GM12875 (cell line): Measurements from ENCODE around the gene SOX21.

Experiments
- H3K4me3 ChIP-seq: one replicate; pipeline ENCODE4 v1.5.1; 2011; ENCODE audit warnings: low read depth, low read length, control low read depth
- TF ChIP-seq, protein P1 (sequence below): IDR thresholded peaks from 2 replicates; pipeline ENCODE4 v1.5.1; 2011; ENCODE audit warnings: low read depth, mild to moderate bottlenecking, control low read depth, inconsistent platforms, low read length, moderate library complexity, borderline replicate concordance; ENCODE audit not compliant: insufficient read depth

SOX21 gene

DNA sequence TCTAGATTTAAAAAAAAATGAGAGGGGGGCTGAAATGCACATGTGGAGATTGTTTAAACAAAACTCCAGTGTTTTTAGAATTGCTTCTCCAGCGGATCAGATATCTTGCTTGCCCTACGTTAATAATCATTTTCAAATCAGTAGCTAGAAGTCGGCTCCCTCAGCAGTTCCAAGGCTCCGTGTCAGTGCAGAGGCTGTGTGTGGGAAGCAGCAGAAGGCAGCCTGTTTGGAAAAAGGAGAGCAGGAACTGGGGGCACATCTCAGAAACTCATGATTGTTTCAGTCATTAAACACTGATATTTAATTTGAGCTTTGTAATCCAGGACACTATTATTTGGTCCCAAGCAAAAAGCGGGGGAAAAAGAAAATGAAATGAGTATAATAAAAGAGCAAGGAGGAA is 50.9 kb downstream of the SOX21 start:
- TF ChIP-seq, protein P1, sequence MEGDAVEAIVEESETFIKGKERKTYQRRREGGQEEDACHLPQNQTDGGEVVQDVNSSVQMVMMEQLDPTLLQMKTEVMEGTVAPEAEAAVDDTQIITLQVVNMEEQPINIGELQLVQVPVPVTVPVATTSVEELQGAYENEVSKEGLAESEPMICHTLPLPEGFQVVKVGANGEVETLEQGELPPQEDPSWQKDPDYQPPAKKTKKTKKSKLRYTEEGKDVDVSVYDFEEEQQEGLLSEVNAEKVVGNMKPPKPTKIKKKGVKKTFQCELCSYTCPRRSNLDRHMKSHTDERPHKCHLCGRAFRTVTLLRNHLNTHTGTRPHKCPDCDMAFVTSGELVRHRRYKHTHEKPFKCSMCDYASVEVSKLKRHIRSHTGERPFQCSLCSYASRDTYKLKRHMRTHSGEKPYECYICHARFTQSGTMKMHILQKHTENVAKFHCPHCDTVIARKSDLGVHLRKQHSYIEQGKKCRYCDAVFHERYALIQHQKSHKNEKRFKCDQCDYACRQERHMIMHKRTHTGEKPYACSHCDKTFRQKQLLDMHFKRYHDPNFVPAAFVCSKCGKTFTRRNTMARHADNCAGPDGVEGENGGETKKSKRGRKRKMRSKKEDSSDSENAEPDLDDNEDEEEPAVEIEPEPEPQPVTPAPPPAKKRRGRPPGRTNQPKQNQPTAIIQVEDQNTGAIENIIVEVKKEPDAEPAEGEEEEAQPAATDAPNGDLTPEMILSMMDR: no peak
- H3K4me3 ChIP-seq: no peak overlapping the region

DNA sequence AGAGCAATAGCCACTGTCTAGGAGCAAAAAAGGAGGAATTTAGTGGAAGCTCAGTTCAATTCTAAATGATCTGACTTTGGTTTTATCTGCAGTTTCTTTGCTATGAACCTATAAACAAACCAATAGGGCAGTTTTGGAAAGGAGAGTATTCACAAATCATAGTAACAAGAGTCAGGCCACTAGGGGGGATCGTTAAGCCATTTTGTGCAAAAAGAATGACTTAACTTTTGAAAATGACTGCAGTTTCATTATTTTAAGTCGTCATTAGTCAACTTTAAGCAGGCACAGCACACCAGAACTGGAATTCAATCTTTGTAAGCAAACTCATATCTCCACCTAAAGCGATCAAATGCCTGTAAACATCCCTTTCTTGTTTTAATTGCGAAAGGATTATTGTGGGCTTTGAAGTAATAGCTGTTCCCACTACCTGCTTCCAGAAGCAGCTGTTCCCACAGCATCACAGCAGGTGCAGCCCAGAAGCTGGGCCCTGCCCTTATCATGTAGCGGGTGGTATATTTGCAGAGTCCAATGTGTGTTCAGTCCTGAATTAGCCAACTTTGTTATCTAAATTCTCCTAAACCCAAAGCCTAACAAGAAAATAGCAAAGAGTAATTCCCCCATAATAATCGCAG is 51.5 kb downstream of the SOX21 start:
- no peak overlapping the region for H3K4me3 ChIP-seq
- TF ChIP-seq, protein P1: peak; percentile 39; the same call in 1 of the 2 replicates
